ENCODE measurements around the gene MUC20.
"Not testable (repeated sequence)": the region's sequence is repeated elsewhere in the genome, so short reads cannot be mapped to it uniquely, and the experiment has no call there.

MUC20 gene

GRCh38 chr3:195757827-195758226 lies 37.0 kb downstream of the MUC20 start:
- no peak for DNase-seq

GRCh38 chr3:195758721-195759353 lies 38.1 kb downstream of the MUC20 start:
- no peak for DNase-seq

- DNase-seq, result no peak
These were observed 39.8 kb downstream of the MUC20 start for GRCh38 chr3:195760345-195761122.

- no peak for DNase-seq
These were observed 40.4 kb downstream of the MUC20 start for GRCh38 chr3:195761123-195761566.

GRCh38 chr3:195761567-195762248 lies 40.9 kb downstream of the MUC20 start:
- DNase-seq, result no peak

GRCh38 chr3:195762249-195762585 lies 41.4 kb downstream of the MUC20 start:
- no peak for DNase-seq

GRCh38 chr3:195762611-195763010 lies 41.8 kb downstream of the MUC20 start:
- DNase-seq, result no peak

GRCh38 chr3:195763076-195763830 lies 42.5 kb downstream of the MUC20 start:
- no peak for DNase-seq

- no peak for DNase-seq
These were observed 43.4 kb downstream of the MUC20 start for GRCh38 chr3:195763843-195764825.

- DNase-seq, result no peak
These were observed 44.4 kb downstream of the MUC20 start for GRCh38 chr3:195764961-195765706.

GRCh38 chr3:195766671-195767070 lies 45.9 kb downstream of the MUC20 start:
- DNase-seq, result no peak

GRCh38 chr3:195767792-195768191 lies 47.0 kb downstream of the MUC20 start:
- no peak for DNase-seq

GRCh38 chr3:195768414-195768813 lies 47.6 kb downstream of the MUC20 start:
- DNase-seq, result no peak

GRCh38 chr3:195768831-195769303 lies 48.1 kb downstream of the MUC20 start:
- peak; percentile 9 for DNase-seq

GRCh38 chr3:195769551-195769950 lies 48.8 kb downstream of the MUC20 start:
- no peak for DNase-seq

GRCh38 chr3:195770081-195770840 lies 49.5 kb downstream of the MUC20 start:
- DNase-seq, result no peak

- DNase-seq, result not testable (repeated sequence)
These were observed 50.3 kb downstream of the MUC20 start for GRCh38 chr3:195770841-195771645.

- DNase-seq, result no peak
These were observed 51.0 kb downstream of the MUC20 start for GRCh38 chr3:195771646-195772300.
